BE2C (cell line): ENCODE results near the gene EVI5.
A peak's percentile ranks its signal among the peaks of the same experiment; 100 is the strongest.

Experiments used
- DNase-seq: peaks from one replicate; pipeline ENCODE4 v3.0.0-alpha.2; 2020
- H3K27me3 ChIP-seq: fragments of 250-450 bp; sonication (Bioruptor Pico); 2 replicates; pipeline ENCODE4 v1.5.1; 2020; ENCODE audit warnings: mild to moderate bottlenecking
- H3K36me3 ChIP-seq: fragments of 250-450 bp; sonication (Bioruptor Pico); 2 replicates; pipeline ENCODE4 v1.5.1; 2020; ENCODE audit warnings: mild to moderate bottlenecking
- H3K4me1 ChIP-seq: fragments of 250-450 bp; sonication (Bioruptor Pico); 2 replicates; pipeline ENCODE4 v1.5.1; 2020
- H3K4me3 ChIP-seq: 2 replicates; pipeline ENCODE4 v1.5.1; 2011; ENCODE audit warnings: low read depth, low read length
- H3K9me3 ChIP-seq: fragments of 250-450 bp; sonication (Bioruptor Pico); 2 replicates; pipeline ENCODE4 v1.5.1; 2020
- TF ChIP-seq, protein P1 (sequence below): IDR thresholded peaks from 2 replicates; pipeline ENCODE4 v1.5.1; 2012; ENCODE audit warnings: mild to moderate bottlenecking, low read depth, low read length

EVI5 gene

GRCh38 chr1:92493139-92493538 is 291.8 kb downstream of the EVI5 start:
- DNase-seq = no peak
- Histone ChIP-seq H3K9me3 (no peaks in the 10 kb centered on the region), H3K36me3 (no peaks in the 10 kb centered on the region), H3K4me1 (no peaks in the 10 kb centered on the region), H3K27me3 (peaks cover 12% of the 10 kb centered on the region), H3K4me3 (no peak overlapping the region)
- TF ChIP-seq, protein P1, sequence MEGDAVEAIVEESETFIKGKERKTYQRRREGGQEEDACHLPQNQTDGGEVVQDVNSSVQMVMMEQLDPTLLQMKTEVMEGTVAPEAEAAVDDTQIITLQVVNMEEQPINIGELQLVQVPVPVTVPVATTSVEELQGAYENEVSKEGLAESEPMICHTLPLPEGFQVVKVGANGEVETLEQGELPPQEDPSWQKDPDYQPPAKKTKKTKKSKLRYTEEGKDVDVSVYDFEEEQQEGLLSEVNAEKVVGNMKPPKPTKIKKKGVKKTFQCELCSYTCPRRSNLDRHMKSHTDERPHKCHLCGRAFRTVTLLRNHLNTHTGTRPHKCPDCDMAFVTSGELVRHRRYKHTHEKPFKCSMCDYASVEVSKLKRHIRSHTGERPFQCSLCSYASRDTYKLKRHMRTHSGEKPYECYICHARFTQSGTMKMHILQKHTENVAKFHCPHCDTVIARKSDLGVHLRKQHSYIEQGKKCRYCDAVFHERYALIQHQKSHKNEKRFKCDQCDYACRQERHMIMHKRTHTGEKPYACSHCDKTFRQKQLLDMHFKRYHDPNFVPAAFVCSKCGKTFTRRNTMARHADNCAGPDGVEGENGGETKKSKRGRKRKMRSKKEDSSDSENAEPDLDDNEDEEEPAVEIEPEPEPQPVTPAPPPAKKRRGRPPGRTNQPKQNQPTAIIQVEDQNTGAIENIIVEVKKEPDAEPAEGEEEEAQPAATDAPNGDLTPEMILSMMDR = no peak

GRCh38 chr1:92488832-92489231 is 296.1 kb downstream of the EVI5 start:
- Histone ChIP-seq H3K36me3 (no peaks in the 10 kb centered on the region), H3K9me3 (no peaks in the 10 kb centered on the region), H3K4me1 (no peaks in the 10 kb centered on the region), H3K27me3 (peaks cover 53% of the 10 kb centered on the region), H3K4me3 (no peak overlapping the region)
- no peak for DNase-seq
- TF ChIP-seq, protein P1 = no peak

GRCh38 chr1:92488416-92488815 is 296.5 kb downstream of the EVI5 start:
- Histone ChIP-seq H3K27me3 (peaks cover 57% of the 10 kb centered on the region), H3K4me3 (no peak overlapping the region), H3K4me1 (no peaks in the 10 kb centered on the region), H3K36me3 (no peaks in the 10 kb centered on the region), H3K9me3 (no peaks in the 10 kb centered on the region)
- no peak for DNase-seq
- TF ChIP-seq, protein P1 = no peak

- TF ChIP-seq, protein P1 = no peak
- H3K27me3 ChIP-seq = peaks cover 70% of the 10 kb centered on the region
- no peak for DNase-seq
- H3K36me3 ChIP-seq = no peaks in the 10 kb centered on the region
- no peak overlapping the region for H3K4me3 ChIP-seq
- no peaks in the 10 kb centered on the region for H3K4me1 ChIP-seq
- no peaks in the 10 kb centered on the region for H3K9me3 ChIP-seq
Measured at GRCh38 chr1:92487078-92487605, 297.8 kb downstream of the EVI5 start.

GRCh38 chr1:92486251-92487077 is 298.4 kb downstream of the EVI5 start, which contains the start of gene GFI1:
TSS of gene GFI1 (minus strand) at chr1:92486925. CDS start at chr1:92483487, 3,438 bp downstream.
- H3K36me3 ChIP-seq = no peaks in the 10 kb centered on the region
- peak; percentile 13 for DNase-seq
- H3K9me3 ChIP-seq = no peaks in the 10 kb centered on the region
- no peaks in the 10 kb centered on the region for H3K4me1 ChIP-seq
- peaks cover 77% of the 10 kb centered on the region for H3K27me3 ChIP-seq
- peak within 1 kb of the TSS; percentile 36 for H3K4me3 ChIP-seq
- TF ChIP-seq, protein P1 = no peak
